GM23338 (cell line): ENCODE results near the gene STEAP3. TPM values are rescaled to one million over a fixed set of nuclear protein-coding genes. Genes with fewer than 3 reads are reported as not detected.

Source experiments
- CREB1 ChIP-seq: fragments of 250-450 bp; sonication (Bioruptor Pico); IDR thresholded peaks from 2 replicates; pipeline ENCODE4 v1.5.0; 2020; ENCODE audit warnings: low read depth, mild to moderate bottlenecking, moderate library complexity
- CTCF ChIP-seq, 2 experiments: fragments of 200-600 bp in 1 of 2; sonication (generic) in 1 of 2; conservative IDR thresholded peaks; 2 replicates each; pipeline versions ENCODE4 v1.5.1 to v1.6.1; 2016 to 2017; ENCODE audit warnings: antibody characterized with exemption in 2 of 2, low read depth in 2 of 2, mild to moderate bottlenecking in 2 of 2, moderate library complexity in 1 of 2
- EZH2 ChIP-seq: fragments of 200-600 bp; sonication (generic); IDR thresholded peaks from one replicate; pipeline ENCODE4 v1.8.0; 2017; ENCODE audit warnings: antibody characterized with exemption, mild to moderate bottlenecking, low read depth; ENCODE audit not compliant: unreplicated experiment
- JUNB ChIP-seq: IDR thresholded peaks from one replicate; pipeline ENCODE4 v1.6.1; 2016; ENCODE audit warnings: antibody characterized with exemption; ENCODE audit not compliant: unreplicated experiment
- NANOG ChIP-seq: IDR thresholded peaks from 2 replicates; pipeline ENCODE4 v1.6.1; 2016; ENCODE audit warnings: antibody characterized with exemption, borderline replicate concordance
- POLR2AphosphoS5 ChIP-seq: IDR thresholded peaks from 2 replicates; pipeline ENCODE4 v1.6.1; 2016; ENCODE audit warnings: antibody characterized with exemption, low read depth
- REST ChIP-seq: IDR thresholded peaks from one replicate; pipeline ENCODE4 v1.6.1; 2018; ENCODE audit warnings: antibody characterized with exemption; ENCODE audit not compliant: unreplicated experiment
- ZNF114 ChIP-seq: fragments of 250-450 bp; sonication (Bioruptor Pico); IDR thresholded peaks from 2 replicates; pipeline ENCODE4 v1.5.0; 2020; ENCODE audit warnings: mild to moderate bottlenecking, moderate library complexity
- ZNF331 ChIP-seq: fragments of 250-450 bp; sonication (Bioruptor Pico); IDR thresholded peaks from 2 replicates; pipeline ENCODE4 v1.5.0; 2020; ENCODE audit warnings: low read depth, mild to moderate bottlenecking, moderate library complexity
- polyA plus RNA-seq: library from polyadenylated mRNA; unstranded; fragments of >200 nt; fragmentation: Nextera tagmentation; extraction: Ambion mirVana; gene quantifications from 2 replicates; pipeline ENCODE4 v1.2.1, GENCODE V29; 2016
- total RNA-seq: library from RNA; depleted of rRNA; stranded (reverse); fragments of >200 nt; shearing (Covaris generic); gene quantifications from 2 replicates; pipeline ENCODE4 v1.2.3, GENCODE V29; 2014
- TF ChIP-seq, protein P1 (sequence below): fragments of 250-450 bp; sonication (Bioruptor Pico); IDR thresholded peaks from 2 replicates; pipeline ENCODE4 v1.5.0; 2020; ENCODE audit warnings: mild to moderate bottlenecking, moderate library complexity

Gene STEAP3
- total and polyA plus RNA-seq, 2 experiments from 2014 or later = 8.6 to 27.3 TPM

DNA sequence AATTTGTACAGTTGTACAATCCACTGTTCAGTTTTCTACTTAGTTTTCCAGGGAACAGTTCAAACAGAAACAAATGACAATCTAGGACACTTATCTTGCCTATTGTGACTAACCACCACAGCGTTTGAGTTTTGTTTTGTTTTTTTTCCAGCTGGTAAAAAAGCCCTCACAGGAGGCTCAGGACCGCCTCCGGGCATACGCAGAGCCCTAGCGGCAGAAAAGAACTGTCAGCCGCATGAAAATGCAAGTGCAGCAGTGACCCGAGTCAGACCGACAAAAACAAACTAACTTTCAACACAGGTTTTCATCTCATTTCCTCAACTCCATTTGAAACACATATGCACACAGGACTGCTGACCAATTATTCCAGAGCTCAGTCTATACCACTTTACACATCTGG, 68.6 kb downstream of the STEAP3 start (continued):
- TF ChIP-seq, protein P1, sequence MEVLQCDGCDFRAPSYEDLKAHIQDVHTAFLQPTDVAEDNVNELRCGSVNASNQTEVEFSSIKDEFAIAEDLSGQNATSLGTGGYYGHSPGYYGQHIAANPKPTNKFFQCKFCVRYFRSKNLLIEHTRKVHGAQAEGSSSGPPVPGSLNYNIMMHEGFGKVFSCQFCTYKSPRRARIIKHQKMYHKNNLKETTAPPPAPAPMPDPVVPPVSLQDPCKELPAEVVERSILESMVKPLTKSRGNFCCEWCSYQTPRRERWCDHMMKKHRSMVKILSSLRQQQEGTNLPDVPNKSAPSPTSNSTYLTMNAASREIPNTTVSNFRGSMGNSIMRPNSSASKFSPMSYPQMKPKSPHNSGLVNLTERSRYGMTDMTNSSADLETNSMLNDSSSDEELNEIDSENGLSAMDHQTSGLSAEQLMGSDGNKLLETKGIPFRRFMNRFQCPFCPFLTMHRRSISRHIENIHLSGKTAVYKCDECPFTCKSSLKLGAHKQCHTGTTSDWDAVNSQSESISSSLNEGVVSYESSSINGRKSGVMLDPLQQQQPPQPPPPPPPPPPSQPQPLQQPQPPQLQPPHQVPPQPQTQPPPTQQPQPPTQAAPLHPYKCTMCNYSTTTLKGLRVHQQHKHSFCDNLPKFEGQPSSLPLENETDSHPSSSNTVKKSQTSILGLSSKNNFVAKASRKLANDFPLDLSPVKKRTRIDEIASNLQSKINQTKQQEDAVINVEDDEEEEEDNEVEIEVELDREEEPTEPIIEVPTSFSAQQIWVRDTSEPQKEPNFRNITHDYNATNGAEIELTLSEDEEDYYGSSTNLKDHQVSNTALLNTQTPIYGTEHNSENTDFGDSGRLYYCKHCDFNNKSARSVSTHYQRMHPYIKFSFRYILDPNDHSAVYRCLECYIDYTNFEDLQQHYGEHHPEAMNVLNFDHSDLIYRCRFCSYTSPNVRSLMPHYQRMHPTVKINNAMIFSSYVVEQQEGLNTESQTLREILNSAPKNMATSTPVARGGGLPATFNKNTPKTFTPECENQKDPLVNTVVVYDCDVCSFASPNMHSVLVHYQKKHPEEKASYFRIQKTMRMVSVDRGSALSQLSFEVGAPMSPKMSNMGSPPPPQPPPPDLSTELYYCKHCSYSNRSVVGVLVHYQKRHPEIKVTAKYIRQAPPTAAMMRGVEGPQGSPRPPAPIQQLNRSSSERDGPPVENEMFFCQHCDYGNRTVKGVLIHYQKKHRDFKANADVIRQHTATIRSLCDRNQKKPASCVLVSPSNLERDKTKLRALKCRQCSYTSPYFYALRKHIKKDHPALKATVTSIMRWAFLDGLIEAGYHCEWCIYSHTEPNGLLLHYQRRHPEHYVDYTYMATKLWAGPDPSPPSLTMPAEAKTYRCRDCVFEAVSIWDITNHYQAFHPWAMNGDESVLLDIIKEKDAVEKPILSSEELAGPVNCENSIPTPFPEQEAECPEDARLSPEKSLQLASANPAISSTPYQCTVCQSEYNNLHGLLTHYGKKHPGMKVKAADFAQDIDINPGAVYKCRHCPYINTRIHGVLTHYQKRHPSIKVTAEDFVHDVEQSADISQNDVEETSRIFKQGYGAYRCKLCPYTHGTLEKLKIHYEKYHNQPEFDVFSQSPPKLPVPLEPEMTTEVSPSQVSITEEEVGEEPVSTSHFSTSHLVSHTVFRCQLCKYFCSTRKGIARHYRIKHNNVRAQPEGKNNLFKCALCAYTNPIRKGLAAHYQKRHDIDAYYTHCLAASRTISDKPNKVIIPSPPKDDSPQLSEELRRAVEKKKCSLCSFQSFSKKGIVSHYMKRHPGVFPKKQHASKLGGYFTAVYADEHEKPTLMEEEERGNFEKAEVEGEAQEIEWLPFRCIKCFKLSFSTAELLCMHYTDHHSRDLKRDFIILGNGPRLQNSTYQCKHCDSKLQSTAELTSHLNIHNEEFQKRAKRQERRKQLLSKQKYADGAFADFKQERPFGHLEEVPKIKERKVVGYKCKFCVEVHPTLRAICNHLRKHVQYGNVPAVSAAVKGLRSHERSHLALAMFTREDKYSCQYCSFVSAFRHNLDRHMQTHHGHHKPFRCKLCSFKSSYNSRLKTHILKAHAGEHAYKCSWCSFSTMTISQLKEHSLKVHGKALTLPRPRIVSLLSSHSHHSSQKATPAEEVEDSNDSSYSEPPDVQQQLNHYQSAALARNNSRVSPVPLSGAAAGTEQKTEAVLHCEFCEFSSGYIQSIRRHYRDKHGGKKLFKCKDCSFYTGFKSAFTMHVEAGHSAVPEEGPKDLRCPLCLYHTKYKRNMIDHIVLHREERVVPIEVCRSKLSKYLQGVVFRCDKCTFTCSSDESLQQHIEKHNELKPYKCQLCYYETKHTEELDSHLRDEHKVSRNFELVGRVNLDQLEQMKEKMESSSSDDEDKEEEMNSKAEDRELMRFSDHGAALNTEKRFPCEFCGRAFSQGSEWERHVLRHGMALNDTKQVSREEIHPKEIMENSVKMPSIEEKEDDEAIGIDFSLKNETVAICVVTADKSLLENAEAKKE (CRISPR knock-in tag) = no peak
- TF ChIP-seq NANOG = no peak
- TF ChIP-seq ZNF114 (CRISPR knock-in tag) = no peak
- TF ChIP-seq JUNB = no peak
- TF ChIP-seq CTCF (conservative IDR thresholded peaks at IDR 0.05; ENCODE audit: low read depth in 2 of 2) = no peak
- TF ChIP-seq REST = no peak
- no peak for TF ChIP-seq ZNF331 (CRISPR knock-in tag)
- no peak for TF ChIP-seq CREB1
- TF ChIP-seq EZH2 = no peak
- no peak for TF ChIP-seq POLR2AphosphoS5
